Activated CD8-positive, alpha-beta memory T cell treated with anti-CD3 and anti-CD28 coated beads for 48 hours (primary cell): Measurements from ENCODE around the gene MFAP5.
A peak's percentile ranks its signal among the peaks of the same experiment; 100 is the strongest.
"Not testable (repeated sequence)": the region's sequence is repeated elsewhere in the genome, so short reads cannot be mapped to it uniquely, and the experiment has no call there.

ENCODE experiments used
- DNase-seq, 3 experiments: peaks; one replicate each; pipeline ENCODE4 v3.0.0-alpha.2; 2020; ENCODE audit warnings: low read depth in 2 of 3, low spot score in 2 of 3

MFAP5 gene

GRCh38 chr12:8676651-8677050, 14.0 kb upstream of the MFAP5 start:
- DNase-seq: no peak

- no peak for DNase-seq
Observed at GRCh38 chr12:8675591-8676036, 13.0 kb upstream of the MFAP5 start.

GRCh38 chr12:8672381-8672780, 9.8 kb upstream of the MFAP5 start:
- DNase-seq: no peak

- no peak for DNase-seq
Observed at GRCh38 chr12:8668441-8668840, 5.8 kb upstream of the MFAP5 start.

- DNase-seq: no peak
Observed at GRCh38 chr12:8667270-8667669, 4.6 kb upstream of the MFAP5 start.

- DNase-seq: no peak
Observed at GRCh38 chr12:8665759-8666158, 3.1 kb upstream of the MFAP5 start.

GRCh38 chr12:8664228-8664913, 1.7 kb upstream of the MFAP5 start:
- no peak for DNase-seq

GRCh38 chr12:8661751-8662150, 875 bp downstream of the MFAP5 start:
- DNase-seq: no peak

- no peak for DNase-seq
Observed at GRCh38 chr12:8661016-8661415, 1.6 kb downstream of the MFAP5 start.

- no peak for DNase-seq
Observed at GRCh38 chr12:8658346-8658745, 4.3 kb downstream of the MFAP5 start.

GRCh38 chr12:8655421-8655820, 7.2 kb downstream of the MFAP5 start:
- no peak for DNase-seq

GRCh38 chr12:8648576-8649205, 13.9 kb downstream of the MFAP5 start:
- DNase-seq: peak; percentile 30 to 59 (median 59)

- DNase-seq: no peak
Observed at GRCh38 chr12:8647968-8648367, 14.7 kb downstream of the MFAP5 start.

- peak in 1 of 3 experiments; percentile 17 for DNase-seq
Observed at GRCh38 chr12:8644345-8645248, 18.0 kb downstream of the MFAP5 start.

GRCh38 chr12:8642775-8643174, 19.9 kb downstream of the MFAP5 start:
- DNase-seq: no peak

- no peak for DNase-seq
Observed at GRCh38 chr12:8639936-8640335, 22.7 kb downstream of the MFAP5 start.

GRCh38 chr12:8638951-8639350, 23.7 kb downstream of the MFAP5 start:
- DNase-seq: no peak

GRCh38 chr12:8637666-8638065, 25.0 kb downstream of the MFAP5 start:
- DNase-seq: no peak

GRCh38 chr12:8637244-8637643, 25.4 kb downstream of the MFAP5 start:
- DNase-seq: no peak

GRCh38 chr12:8636581-8636980, 26.0 kb downstream of the MFAP5 start:
- DNase-seq: no peak

- not testable (repeated sequence) for DNase-seq
Observed at GRCh38 chr12:8636007-8636346, 26.6 kb downstream of the MFAP5 start.
